Non-pigmented ciliary epithelial cell (primary cell): ENCODE results near the gene STIM1.
"Not testable (repeated sequence)": the region's sequence is repeated elsewhere in the genome, so short reads cannot be mapped to it uniquely, and the experiment has no call there.

Experiments used
- DNase-seq: peaks from one replicate; pipeline ENCODE4 v3.0.0-alpha.2; 2010; ENCODE audit warnings: low read depth

STIM1 gene

GRCh38 chr11:4115128-4115527 is 259.7 kb downstream of the STIM1 start:
- no peak for DNase-seq

GRCh38 chr11:4118107-4118506 is 262.6 kb downstream of the STIM1 start:
- DNase-seq: no peak

DNA sequence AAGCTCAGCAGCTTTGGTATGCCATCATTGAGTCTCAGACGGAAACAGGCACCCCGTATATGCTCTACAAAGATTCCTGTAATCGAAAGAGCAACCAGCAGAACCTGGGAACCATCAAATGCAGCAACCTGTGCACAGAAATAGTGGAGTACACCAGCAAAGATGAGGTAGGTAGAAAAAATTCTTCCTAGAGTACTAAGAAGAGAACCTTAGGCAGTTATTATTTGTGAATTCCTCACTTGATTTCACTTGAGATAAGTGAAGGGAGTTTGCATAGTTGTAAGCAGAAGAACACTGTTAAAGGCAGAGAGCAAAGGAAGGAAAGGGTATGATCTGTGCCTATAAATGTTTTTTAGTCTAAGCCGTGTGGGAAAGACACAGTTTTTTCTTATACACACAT is 267.8 kb downstream of the STIM1 start:
- DNase-seq: no peak

- peak; percentile 8 for DNase-seq
Measured at GRCh38 chr11:4125141-4125540, 269.7 kb downstream of the STIM1 start.

- DNase-seq: no peak
Measured at GRCh38 chr11:4127357-4127756, 271.9 kb downstream of the STIM1 start.

DNA sequence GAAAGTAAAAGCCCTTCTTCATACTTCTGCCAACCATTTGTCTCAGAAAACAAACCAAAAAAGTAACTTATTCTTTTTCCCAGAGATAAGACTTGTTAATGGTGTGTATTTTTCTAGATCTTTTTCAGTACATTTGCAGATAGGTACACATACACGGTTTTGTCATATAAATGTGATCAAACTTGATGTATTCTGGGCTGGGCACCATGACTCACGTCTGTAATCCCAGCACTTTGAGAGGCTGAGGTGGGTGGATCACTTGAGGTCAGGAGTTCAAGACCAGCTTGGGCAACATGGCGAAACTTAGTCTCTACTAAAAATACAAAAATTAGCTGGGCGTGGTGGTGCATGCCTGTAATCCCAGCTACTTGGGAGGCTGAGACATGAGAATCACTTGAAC is 274.8 kb downstream of the STIM1 start:
- not testable (repeated sequence) for DNase-seq

DNA sequence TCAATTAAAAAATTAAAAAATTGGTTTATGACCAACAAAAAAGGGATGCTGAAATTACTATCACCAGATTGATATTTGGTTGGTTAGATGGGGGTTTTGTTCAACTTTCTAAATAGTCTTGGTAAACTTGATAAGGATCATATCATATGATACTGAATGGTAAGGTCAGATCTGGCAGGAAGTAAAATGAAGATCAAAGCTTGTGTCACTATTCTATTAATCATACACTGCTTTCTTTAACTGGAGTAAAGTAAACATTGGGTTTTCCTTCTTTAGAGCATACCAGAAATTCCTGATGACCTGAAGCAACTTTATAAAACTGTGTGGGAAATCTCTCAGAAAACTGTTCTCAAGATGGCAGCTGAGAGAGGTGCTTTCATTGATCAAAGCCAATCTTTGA is 279.3 kb downstream of the STIM1 start:
- DNase-seq: peak; percentile 31

DNA sequence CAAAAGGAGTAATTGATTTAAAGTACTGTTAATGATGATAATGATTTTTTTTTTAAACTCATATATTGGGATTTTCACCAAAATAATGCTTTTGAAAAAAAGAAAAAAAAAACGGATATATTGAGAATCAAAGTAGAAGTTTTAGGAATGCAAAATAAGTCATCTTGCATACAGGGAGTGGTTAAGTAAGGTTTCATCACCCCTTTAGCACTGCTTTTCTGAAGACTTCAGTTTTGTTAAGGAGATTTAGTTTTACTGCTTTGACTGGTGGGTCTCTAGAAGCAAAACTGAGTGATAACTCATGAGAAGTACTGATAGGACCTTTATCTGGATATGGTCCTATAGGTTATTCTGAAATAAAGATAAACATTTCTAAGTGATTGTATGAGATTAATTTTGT is 283.0 kb downstream of the STIM1 start:
- no peak for DNase-seq

- DNase-seq: no peak
Measured at GRCh38 chr11:4140067-4140636, 284.7 kb downstream of the STIM1 start.
